LNCaP clone FGC (cell line): ENCODE data around the gene ST8SIA4.

ENCODE experiments used
- DNase-seq: peaks from one replicate; pipeline ENCODE4 v3.0.0-alpha.2; 2011; ENCODE audit warnings: low read depth
- H3K4me3 ChIP-seq: 2 replicates; pipeline ENCODE4 v1.5.1; 2011; ENCODE audit warnings: mild to moderate bottlenecking, low read depth, low read length, control low read depth
- CTCF ChIP-seq: IDR thresholded peaks from 2 replicates; pipeline ENCODE4 v1.5.1; 2012; ENCODE audit warnings: mild to moderate bottlenecking; ENCODE audit not compliant: control insufficient read depth, insufficient read depth; ENCODE audit errors: extremely low read depth

The ST8SIA4 gene

DNA sequence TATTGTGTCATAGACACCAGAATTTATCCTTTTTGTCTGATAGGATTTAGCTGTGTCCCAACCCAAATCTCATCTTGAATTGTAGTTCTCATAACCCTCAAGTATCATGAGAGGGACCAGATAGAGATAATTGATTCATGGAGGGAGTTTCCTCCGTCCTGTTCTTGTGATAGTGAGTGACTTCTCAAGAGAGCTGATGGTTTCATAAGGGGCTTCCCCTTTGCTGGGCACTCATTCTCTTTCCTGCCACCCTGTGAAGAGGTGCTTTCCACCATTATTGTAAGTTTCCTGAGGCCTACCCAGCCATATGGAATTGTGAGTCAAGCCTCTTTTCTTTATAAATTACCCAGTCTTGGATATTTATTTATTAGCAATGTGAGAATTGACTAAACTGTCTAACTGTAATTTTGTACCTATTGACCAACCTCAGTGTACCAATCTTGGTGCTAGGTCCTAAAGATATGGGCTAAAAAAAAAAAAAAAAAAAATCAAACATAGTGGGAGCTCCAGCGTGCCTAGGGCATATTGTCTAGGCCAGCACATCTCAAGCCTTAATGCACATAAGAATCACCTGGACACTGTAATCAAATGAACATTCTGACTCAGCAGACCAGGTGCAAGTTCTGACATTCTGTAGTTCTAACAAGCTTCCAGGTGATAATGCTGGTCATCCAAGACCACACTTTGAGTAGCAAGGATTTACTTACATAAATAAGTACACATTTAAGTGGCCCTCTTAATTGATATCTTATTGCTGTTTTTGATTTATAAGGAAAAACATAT lies 30.5 kb downstream of the ST8SIA4 start:
- TF ChIP-seq CTCF: no peak
- no peak overlapping the region for H3K4me3 ChIP-seq
- no peak for DNase-seq

- no peak overlapping the region for H3K4me3 ChIP-seq
- no peak for DNase-seq
- no peak for TF ChIP-seq CTCF
These were observed 36.0 kb downstream of the ST8SIA4 start for GRCh38 chr5:100867039-100867562.

GRCh38 chr5:100864931-100865330 lies 38.2 kb downstream of the ST8SIA4 start:
- TF ChIP-seq CTCF: no peak
- H3K4me3 ChIP-seq: no peak overlapping the region
- no peak for DNase-seq

- H3K4me3 ChIP-seq: no peak overlapping the region
- DNase-seq: no peak
- no peak for TF ChIP-seq CTCF
These were observed 39.3 kb downstream of the ST8SIA4 start for GRCh38 chr5:100863739-100864138.

GRCh38 chr5:100861148-100861547 lies 41.9 kb downstream of the ST8SIA4 start:
- DNase-seq: no peak
- no peak overlapping the region for H3K4me3 ChIP-seq
- no peak for TF ChIP-seq CTCF

GRCh38 chr5:100860407-100860806 lies 42.7 kb downstream of the ST8SIA4 start:
- H3K4me3 ChIP-seq: no peak overlapping the region
- no peak for DNase-seq
- no peak for TF ChIP-seq CTCF
